Neuronal stem cell (in vitro differentiated cells): Measurements from ENCODE around the gene ARID5A.

Source experiments
- DNase-seq: peaks from one replicate; pipeline ENCODE4 v3.0.0-alpha.2; 2013; ENCODE audit warnings: low spot score
- H2AFZ ChIP-seq: one replicate; pipeline ENCODE4 v1.6.1; 2013; ENCODE audit warnings: mild to moderate bottlenecking, low read length, inconsistent platforms
- H2AK5ac ChIP-seq: 2 replicates; pipeline ENCODE4 v1.6.1; 2013; ENCODE audit warnings: low read depth, mild to moderate bottlenecking, inconsistent platforms, low read length, moderate library complexity, mixed read lengths
- H2BK120ac ChIP-seq: 2 replicates; pipeline ENCODE4 v1.6.1; 2013; ENCODE audit warnings: low read depth, mild to moderate bottlenecking, inconsistent platforms, low read length, moderate library complexity, mixed read lengths
- H2BK12ac ChIP-seq: one replicate; pipeline ENCODE4 v1.6.1; 2013; ENCODE audit warnings: low read length, inconsistent platforms
- H2BK15ac ChIP-seq: 2 replicates; pipeline ENCODE4 v1.6.1; 2013; ENCODE audit warnings: mild to moderate bottlenecking, low read length, inconsistent platforms, mixed read lengths
- H2BK5ac ChIP-seq: one replicate; pipeline ENCODE4 v1.6.1; 2013; ENCODE audit warnings: inconsistent platforms, mild to moderate bottlenecking, low read length, moderate library complexity
- H3K14ac ChIP-seq: one replicate; pipeline ENCODE4 v1.6.1; 2013; ENCODE audit warnings: low read length, inconsistent platforms
- H3K18ac ChIP-seq: 2 replicates; pipeline ENCODE4 v1.6.1; 2013; ENCODE audit warnings: low read length, inconsistent platforms
- H3K23ac ChIP-seq: 2 replicates; pipeline ENCODE4 v1.6.1; 2013; ENCODE audit warnings: low read depth, mild to moderate bottlenecking, mixed read lengths, low read length, inconsistent platforms; ENCODE audit not compliant: poor library complexity
- H3K27ac ChIP-seq: replicated peaks from 3 replicates; pipeline ENCODE4 v1.5.1; 2013; ENCODE audit warnings: low read length, inconsistent platforms
- H3K27me3 ChIP-seq, 3 experiments: 2 replicates each; pipeline ENCODE4 v1.6.1; 2013; ENCODE audit warnings: low read length in 3 of 3, mild to moderate bottlenecking in 2 of 3, inconsistent platforms in 1 of 3, low read depth in 1 of 3, mixed read lengths in 1 of 3, moderate library complexity in 1 of 3; ENCODE audit not compliant: control insufficient read depth in 3 of 3, insufficient read depth in 3 of 3
- H3K36me3 ChIP-seq, 2 donors: replicated peaks in 1 of 2; 2 replicates each; pipeline ENCODE4 v1.6.1; 2013; ENCODE audit warnings: low read length in 2 of 2; ENCODE audit not compliant: control insufficient read depth in 2 of 2, insufficient read depth in 2 of 2
- H3K4ac ChIP-seq: 2 replicates; pipeline ENCODE4 v1.6.1; 2013; ENCODE audit warnings: inconsistent platforms, mild to moderate bottlenecking, low read length, moderate library complexity
- H3K4me1 ChIP-seq, 2 donors: 1 replicate in 1 of 2; 2 replicates in 1 of 2; pipeline ENCODE4 v1.6.1; 2013; ENCODE audit warnings: low read length in 2 of 2, low read depth in 1 of 2; ENCODE audit not compliant: control insufficient read depth in 2 of 2, insufficient read depth in 1 of 2
- H3K4me2 ChIP-seq: one replicate; pipeline ENCODE4 v1.6.1; 2013; ENCODE audit warnings: mild to moderate bottlenecking, low read length, inconsistent platforms; ENCODE audit not compliant: insufficient read depth, poor library complexity, severe bottlenecking
- H3K4me3 ChIP-seq, 2 donors: 2 replicates each; pipeline ENCODE4 v1.5.1; 2013; ENCODE audit warnings: low read length in 2 of 2, mild to moderate bottlenecking in 2 of 2, inconsistent platforms in 1 of 2, moderate library complexity in 1 of 2
- H3K79me1 ChIP-seq: one replicate; pipeline ENCODE4 v1.6.1; 2013; ENCODE audit warnings: low read depth, mild to moderate bottlenecking, inconsistent platforms, low read length, moderate library complexity
- H3K9ac ChIP-seq: one replicate; pipeline ENCODE4 v1.6.1; 2013; ENCODE audit warnings: mild to moderate bottlenecking, low read depth, low read length, inconsistent platforms; ENCODE audit not compliant: poor library complexity
- H3K9me3 ChIP-seq, 2 donors: replicated peaks in 1 of 2; 2 replicates each; pipeline versions ENCODE3 to v1.6.1; 2013; ENCODE audit warnings: low read length in 2 of 2, mild to moderate bottlenecking in 2 of 2, inconsistent platforms in 1 of 2, low read depth in 1 of 2, mixed read lengths in 1 of 2, moderate library complexity in 1 of 2; ENCODE audit not compliant: control insufficient read depth in 2 of 2, insufficient read depth in 1 of 2
- H4K8ac ChIP-seq: one replicate; pipeline ENCODE4 v1.6.1; 2013; ENCODE audit warnings: low read depth, mild to moderate bottlenecking, inconsistent platforms, low read length, moderate library complexity
- H4K91ac ChIP-seq: one replicate; pipeline ENCODE4 v1.6.1; 2013; ENCODE audit warnings: low read length, low read depth, mild to moderate bottlenecking, inconsistent platforms; ENCODE audit not compliant: poor library complexity
- WGBS, 2 donors: extraction: QIAGEN DNeasy Blood & Tissue Kit; methylation state at CpG; one replicate each; pipeline ENCODE4 v1.1.7; 2013; ENCODE audit warnings: missing lambda C conversion rate in 2 of 2, mixed read lengths in 1 of 2; ENCODE audit not compliant: insufficient read length in 2 of 2, insufficient replicate concordance in 1 of 2; ENCODE audit errors: extremely low coverage in 2 of 2; 5-methylcytosine and 5-hydroxymethylcytosine counted together

Gene ARID5A

DNA sequence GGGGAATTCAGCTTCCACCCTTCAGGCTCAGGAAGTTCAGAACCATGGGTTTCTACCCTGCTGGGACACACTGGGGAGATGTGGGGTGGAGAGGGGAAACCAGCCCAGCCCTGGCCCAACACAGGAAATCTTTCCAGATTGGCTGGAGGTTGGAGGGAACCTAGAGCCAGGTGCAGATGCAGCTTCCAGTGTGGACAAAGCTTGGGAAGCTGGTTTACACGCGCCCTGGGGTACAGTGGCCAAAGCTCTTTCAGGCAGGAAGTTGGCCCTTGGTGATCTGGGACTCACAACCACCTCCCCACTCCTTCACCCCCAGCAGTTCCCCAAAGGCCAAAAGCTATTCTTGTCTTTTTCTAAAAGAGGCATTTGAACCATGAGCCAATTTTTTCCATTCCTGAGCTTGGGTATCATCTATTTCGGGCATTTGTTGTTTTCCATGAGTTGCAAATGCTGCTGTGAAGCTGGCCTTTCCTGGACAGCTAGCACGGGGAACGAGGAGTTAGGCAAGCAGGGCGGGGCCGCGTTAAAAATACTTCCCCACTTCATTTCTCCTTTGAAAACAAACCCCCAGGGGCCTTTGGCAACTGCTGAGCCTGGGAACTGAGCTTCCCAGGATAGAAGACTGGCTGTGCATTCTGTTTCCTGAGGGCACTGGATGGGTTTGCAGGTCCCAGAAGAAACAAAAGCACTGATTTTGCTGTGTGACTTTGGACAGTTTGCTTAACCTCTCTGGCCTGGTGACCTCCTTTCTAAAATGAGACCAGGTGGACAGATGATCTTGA lies 3.1 kb upstream of the ARID5A start:
- H2BK12ac ChIP-seq: no peak overlapping the region
- H3K79me1 ChIP-seq: no peaks in the 10 kb centered on the region
- peak overlapping the region; percentile 25 for H3K9ac ChIP-seq
- DNase-seq: no peak
- H3K27ac ChIP-seq: no peak overlapping the region
- no CpG with 5 or more reads among the region's 8 CpGs for WGBS, 2 donors
- no peaks in the 10 kb centered on the region for H3K9me3 ChIP-seq
- no peak overlapping the region for H3K23ac ChIP-seq
- peaks cover 7 to 10% of the 10 kb centered on the region in 2 donors for H3K4me1 ChIP-seq
- H3K27me3 ChIP-seq: peaks cover 9 to 47% (median 20%) of the 10 kb centered on the region in 3 experiments
- no peaks in the 10 kb centered on the region for H3K36me3 ChIP-seq
- H4K8ac ChIP-seq: no peak overlapping the region
- H3K4me3 ChIP-seq: no peak overlapping the region
- no peak overlapping the region for H3K4ac ChIP-seq
- H2AFZ ChIP-seq: peak overlapping the region; percentile 23
- no peak overlapping the region for H3K18ac ChIP-seq
- H2AK5ac ChIP-seq: no peak overlapping the region
- H3K14ac ChIP-seq: no peak overlapping the region
- no peak overlapping the region for H2BK15ac ChIP-seq
- no peak overlapping the region for H2BK120ac ChIP-seq
- H2BK5ac ChIP-seq: no peak overlapping the region
- H4K91ac ChIP-seq: no peak overlapping the region
- H3K4me2 ChIP-seq: no peak overlapping the region

DNA sequence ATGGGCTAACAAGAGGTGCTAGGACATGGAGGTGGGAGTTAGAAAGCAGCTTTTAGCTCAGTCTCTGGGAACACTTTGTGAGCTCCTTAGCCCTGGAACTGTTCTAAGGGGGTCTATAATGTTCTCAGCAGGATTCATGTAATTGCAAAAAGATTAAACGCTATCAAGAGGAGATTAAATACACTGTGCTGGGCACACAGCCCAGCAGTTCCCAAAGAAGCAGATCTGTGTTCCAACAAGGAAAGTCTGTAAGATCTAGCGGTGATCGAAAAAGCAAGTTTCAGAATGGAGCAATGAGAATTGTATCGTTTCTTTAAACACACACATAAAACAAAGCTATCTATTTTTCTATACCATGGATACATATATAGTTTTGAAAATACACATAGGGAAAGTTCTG lies 2.4 kb upstream of the ARID5A start:
- no CpG with 5 or more reads among the region's 4 CpGs for WGBS, 2 donors
- peaks cover 12 to 14% of the 10 kb centered on the region in 2 donors for H3K4me1 ChIP-seq
- no peaks in the 10 kb centered on the region for H3K79me1 ChIP-seq

GRCh38 chr2:96534701-96535181 lies 1.8 kb upstream of the ARID5A start:
- no peak overlapping the region for H3K4me2 ChIP-seq
- H2BK120ac ChIP-seq: no peak overlapping the region
- no peaks in the 10 kb centered on the region for H3K36me3 ChIP-seq
- no peak overlapping the region for H2BK15ac ChIP-seq
- no peaks in the 10 kb centered on the region for H3K9me3 ChIP-seq
- no peak overlapping the region for H2BK12ac ChIP-seq
- no peak overlapping the region for H3K27ac ChIP-seq
- H4K91ac ChIP-seq: no peak overlapping the region
- peaks cover 12 to 17% of the 10 kb centered on the region in 2 donors for H3K4me1 ChIP-seq
- H3K9ac ChIP-seq: no peak overlapping the region
- no peak overlapping the region for H3K18ac ChIP-seq
- H2BK5ac ChIP-seq: no peak overlapping the region
- no peak overlapping the region for H3K4me3 ChIP-seq
- no peaks in the 10 kb centered on the region for H3K79me1 ChIP-seq
- DNase-seq: no peak
- WGBS, 2 donors: no CpG with 5 or more reads among the region's 5 CpGs
- peaks cover 9 to 35% (median 31%) of the 10 kb centered on the region in 3 experiments for H3K27me3 ChIP-seq
- no peak overlapping the region for H3K4ac ChIP-seq
- no peak overlapping the region for H2AK5ac ChIP-seq
- H3K14ac ChIP-seq: no peak overlapping the region
- H2AFZ ChIP-seq: no peak overlapping the region
- no peak overlapping the region for H3K23ac ChIP-seq
- no peak overlapping the region for H4K8ac ChIP-seq

More for the DNA sequence above, 2.4 kb upstream of the ARID5A start:
- H3K27me3 ChIP-seq: peaks cover 9 to 41% (median 25%) of the 10 kb centered on the region in 3 experiments
- H3K36me3 ChIP-seq: no peaks in the 10 kb centered on the region
- no peak overlapping the region for H3K4ac ChIP-seq
- no peak overlapping the region for H4K91ac ChIP-seq
- H3K9me3 ChIP-seq: no peaks in the 10 kb centered on the region
- no peak overlapping the region for H2AFZ ChIP-seq
- H2AK5ac ChIP-seq: no peak overlapping the region
- H3K23ac ChIP-seq: no peak overlapping the region
- H3K4me2 ChIP-seq: no peak overlapping the region
- H3K9ac ChIP-seq: no peak overlapping the region
- H3K14ac ChIP-seq: no peak overlapping the region
- no peak overlapping the region for H2BK120ac ChIP-seq
- H3K18ac ChIP-seq: no peak overlapping the region
- H3K27ac ChIP-seq: no peak overlapping the region
- no peak overlapping the region for H2BK5ac ChIP-seq
- no peak for DNase-seq
- H3K4me3 ChIP-seq: no peak overlapping the region
- no peak overlapping the region for H2BK12ac ChIP-seq
- no peak overlapping the region for H2BK15ac ChIP-seq
- H4K8ac ChIP-seq: no peak overlapping the region

DNA sequence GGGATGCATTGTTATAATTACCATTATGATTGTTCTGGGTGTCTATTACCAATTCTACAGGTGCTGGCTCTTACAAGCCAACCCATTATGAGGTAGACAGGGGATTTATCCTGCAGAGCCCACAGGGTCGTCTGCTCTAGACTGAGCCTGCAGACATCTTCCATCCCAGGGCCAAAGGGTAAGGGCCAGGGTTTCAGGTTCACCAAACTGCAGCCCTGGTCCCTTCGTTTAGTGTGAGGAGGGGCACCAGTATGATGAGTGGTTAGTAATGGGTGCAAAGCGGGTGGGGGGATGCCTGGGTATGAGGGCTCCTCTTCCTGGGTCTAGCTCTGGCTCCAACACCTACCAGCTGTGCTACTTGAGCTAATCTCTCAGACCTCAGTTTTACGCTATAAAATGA lies 1.2 kb upstream of the ARID5A start:
- WGBS, 2 donors: no CpG with 5 or more reads among the region's 4 CpGs
- peaks cover 9 to 37% (median 29%) of the 10 kb centered on the region in 3 experiments for H3K27me3 ChIP-seq

More for the DNA sequence above, 1.2 kb upstream of the ARID5A start:
- H3K18ac ChIP-seq: no peak overlapping the region
- no peak overlapping the region for H3K27ac ChIP-seq
- no peaks in the 10 kb centered on the region for H3K9me3 ChIP-seq
- H2BK12ac ChIP-seq: no peak overlapping the region
- H2BK5ac ChIP-seq: no peak overlapping the region
- H3K79me1 ChIP-seq: no peaks in the 10 kb centered on the region
- no peak overlapping the region for H3K4ac ChIP-seq
- no peak for DNase-seq
- no peak overlapping the region for H4K8ac ChIP-seq
- H2BK15ac ChIP-seq: no peak overlapping the region
- no peak overlapping the region for H3K23ac ChIP-seq
- H2AK5ac ChIP-seq: no peak overlapping the region
- no peak overlapping the region for H3K4me2 ChIP-seq
- no peak overlapping the region for H3K9ac ChIP-seq
- no peak overlapping the region for H4K91ac ChIP-seq
- no peak overlapping the region for H3K14ac ChIP-seq
- no peak overlapping the region for H2AFZ ChIP-seq
- no peaks in the 10 kb centered on the region for H3K36me3 ChIP-seq
- H2BK120ac ChIP-seq: no peak overlapping the region
- H3K4me1 ChIP-seq: peaks cover 12 to 17% of the 10 kb centered on the region in 2 donors
- H3K4me3 ChIP-seq: no peak overlapping the region
